Measurements from ENCODE around the gene FAM98C.

FAM98C gene

DNA sequence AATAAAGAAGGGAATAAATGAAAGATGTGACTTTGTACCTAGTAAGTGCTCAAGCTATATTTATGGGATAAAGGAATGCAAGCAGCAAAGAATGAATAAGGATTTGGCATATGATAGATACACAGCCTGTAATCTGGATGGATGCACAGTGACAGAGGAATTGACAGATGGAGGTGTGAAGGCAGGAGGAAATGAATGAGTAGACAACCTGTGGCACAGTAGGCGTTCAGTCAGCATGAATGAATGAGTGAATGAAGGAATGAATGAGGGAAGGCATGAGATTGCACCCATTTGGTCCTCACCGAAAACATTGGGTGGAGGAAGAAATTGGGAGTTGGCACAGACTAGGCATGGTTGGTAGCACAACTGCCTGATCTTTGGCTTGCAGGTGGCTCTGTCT, 33.3 kb upstream of the FAM98C start:
- TF ChIP-seq CTCF (IDR thresholded peaks at IDR 0.05; ENCODE audit: low read depth, low read length) = no peak
- H3K27me3 ChIP-seq (ENCODE audit: insufficient read depth, low read depth, severe bottlenecking) = no peaks in the 10 kb centered on the region
- peaks cover 4% of the 10 kb centered on the region for H3K9me3 ChIP-seq (ENCODE audit: severe bottlenecking)
- H3K4me3 ChIP-seq (ENCODE audit: low read depth, low read length) = no peak overlapping the region
- no peaks in the 10 kb centered on the region for H3K36me3 ChIP-seq
- DNase-seq = no peak
- no peak overlapping the region for H3K27ac ChIP-seq

DNA sequence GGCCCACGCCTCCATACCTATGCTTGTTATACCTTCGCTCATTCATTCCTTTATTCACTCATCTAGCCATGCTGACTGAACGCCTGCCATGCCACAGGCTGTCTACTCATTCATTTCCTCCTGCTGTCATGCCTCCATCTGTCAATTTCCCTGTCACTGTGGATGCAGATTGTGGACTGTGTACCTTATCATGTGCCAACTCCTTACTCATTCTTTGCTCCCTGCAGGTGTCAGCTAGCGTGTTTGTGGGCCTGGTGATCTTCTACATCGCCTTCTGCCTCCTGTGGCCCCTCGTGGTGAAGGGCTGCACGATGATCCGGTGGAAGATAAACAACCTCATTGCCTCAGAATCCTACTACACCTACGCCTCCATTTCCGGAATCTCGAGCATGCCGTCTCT, 32.6 kb upstream of the FAM98C start:
- DNase-seq = no peak

DNA sequence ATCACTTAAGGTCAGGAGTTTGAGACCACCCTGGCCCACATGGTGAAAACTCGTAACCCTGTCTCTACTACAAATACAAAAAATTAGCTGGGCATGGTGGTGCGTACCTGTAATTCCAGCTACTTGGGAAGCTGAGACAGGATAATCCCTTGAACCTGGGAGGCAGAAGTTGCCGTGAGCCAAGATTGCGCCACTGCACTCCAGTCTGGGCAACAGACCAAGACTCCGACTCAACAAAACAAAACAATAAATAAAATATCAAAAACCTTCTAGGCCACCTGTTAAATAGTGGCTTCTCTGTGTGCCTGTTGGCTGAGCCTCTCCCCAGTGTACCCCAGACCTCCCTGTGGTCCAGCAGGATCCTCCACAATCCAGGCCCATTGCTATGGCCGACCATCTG, 31.8 kb upstream of the FAM98C start:
- Histone ChIP-seq H3K9me3 (ENCODE audit: severe bottlenecking) (no peaks in the 10 kb centered on the region), H3K4me3 (ENCODE audit: low read depth, low read length) (no peak overlapping the region), H3K27me3 (ENCODE audit: insufficient read depth, low read depth, severe bottlenecking) (no peaks in the 10 kb centered on the region), H3K36me3 (peaks cover 6% of the 10 kb centered on the region), H3K27ac (no peak overlapping the region)
- DNase-seq = no peak
- no peak for TF ChIP-seq CTCF (IDR thresholded peaks at IDR 0.05; ENCODE audit: low read depth, low read length)

More for the DNA sequence above, 32.6 kb upstream of the FAM98C start:
- no peaks in the 10 kb centered on the region for H3K27me3 ChIP-seq (ENCODE audit: insufficient read depth, low read depth, severe bottlenecking)
- H3K27ac ChIP-seq = no peak overlapping the region
- no peak overlapping the region for H3K4me3 ChIP-seq (ENCODE audit: low read depth, low read length)
- H3K36me3 ChIP-seq = peaks cover 3% of the 10 kb centered on the region; the same call in 1 of the 2 replicates
- no peaks in the 10 kb centered on the region for H3K9me3 ChIP-seq (ENCODE audit: severe bottlenecking)
- TF ChIP-seq CTCF (IDR thresholded peaks at IDR 0.05; ENCODE audit: low read depth, low read length) = no peak

DNA sequence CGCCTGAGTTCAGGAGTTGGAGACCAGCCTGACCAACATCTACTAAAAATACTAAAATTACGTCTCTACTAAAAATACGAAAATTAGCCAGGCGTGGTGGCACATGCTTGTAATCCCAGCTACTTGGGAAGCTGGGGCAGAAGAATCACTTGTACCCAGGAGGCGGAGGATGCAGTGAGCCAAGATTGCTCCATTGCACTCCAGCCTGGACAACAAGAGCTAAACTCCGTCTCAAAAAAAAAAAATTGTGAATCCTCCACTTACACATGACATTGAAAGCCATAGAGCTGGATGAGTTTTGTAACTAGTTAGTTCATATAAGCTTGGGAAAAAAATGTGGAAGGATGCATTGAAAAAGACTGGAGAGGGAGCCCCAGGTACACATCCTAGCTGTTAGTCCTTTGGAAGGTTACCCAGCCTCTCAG, 29.0 kb upstream of the FAM98C start:
- Histone ChIP-seq H3K36me3 (peaks cover 29% of the 10 kb centered on the region), H3K4me3 (ENCODE audit: low read depth, low read length) (peak overlapping the region; percentile 43), H3K9me3 (ENCODE audit: severe bottlenecking) (no peaks in the 10 kb centered on the region), H3K27me3 (ENCODE audit: insufficient read depth, low read depth, severe bottlenecking) (no peaks in the 10 kb centered on the region), H3K27ac (peak overlapping the region; percentile 78)
- TF ChIP-seq CTCF (IDR thresholded peaks at IDR 0.05; ENCODE audit: low read depth, low read length) = no peak
- DNase-seq = no peak

- Histone ChIP-seq H3K36me3 (peaks cover 35% of the 10 kb centered on the region), H3K4me3 (ENCODE audit: low read depth, low read length) (peak within 1 kb of the TSS; percentile 73), H3K27me3 (ENCODE audit: insufficient read depth, low read depth, severe bottlenecking) (no peaks in the 10 kb centered on the region), H3K9me3 (ENCODE audit: severe bottlenecking) (no peaks in the 10 kb centered on the region), H3K27ac (peak within 1 kb of the TSS; percentile 92)
- TF ChIP-seq CTCF (IDR thresholded peaks at IDR 0.05; ENCODE audit: low read depth, low read length) = peak; percentile 23; the same call in 1 of the 2 replicates
- DNase-seq = peak; percentile 99
Measured at GRCh38 chr19:38374332-38375097, 28.4 kb upstream of the FAM98C start, which contains the start of gene PSMD8. TSS of gene PSMD8 (plus strand) at chr19:38374571. CDS start at chr19:38374602, 31 bp downstream.

Data from WERI-Rb-1 (cell line).